ENCODE data around the gene RBM33.

RBM33 gene

GRCh38 chr7:155644971-155645509 lies 579 bp downstream of the RBM33 start (continued):
- TF ChIP-seq ZNF148 (tag by site-specific recombination; IDR thresholded peaks at IDR 0.05; ENCODE audit: borderline replicate concordance) (no peak), ZNF549 (tag by site-specific recombination; IDR thresholded peaks at IDR 0.05) (no peak), ZNF202 (tag by site-specific recombination; IDR thresholded peaks at IDR 0.05; ENCODE audit: borderline replicate concordance) (no peak), ZNF501 (tag by site-specific recombination; IDR thresholded peaks at IDR 0.05) (peak; percentile 41; the same call in 1 of the 2 replicates), IKZF3 (tag by site-specific recombination; IDR thresholded peaks at IDR 0.05) (no peak), TRIM28 (IDR thresholded peaks at IDR 0.05; ENCODE audit: borderline replicate concordance, low read length) (no peak), ZNF747 (tag by site-specific recombination; IDR thresholded peaks at IDR 0.05) (no peak), ZNF239 (tag by site-specific recombination; IDR thresholded peaks at IDR 0.05) (no peak), ZBTB17 (tag by site-specific recombination; IDR thresholded peaks at IDR 0.05) (peak; percentile 30; the same call in 1 of the 2 replicates), CTCF (tag by site-specific recombination; IDR thresholded peaks at IDR 0.05) (peak; percentile 66), HOXA7 (CRISPR knock-in tag; IDR thresholded peaks at IDR 0.05; ENCODE audit: borderline replicate concordance) (no peak), ZNF121 (tag by site-specific recombination; IDR thresholded peaks at IDR 0.05) (0 out of 2 replicates have a peak, but pooled peaks have one; percentile 20), OVOL3 (tag by site-specific recombination; IDR thresholded peaks at IDR 0.05) (no peak), ELK4 (IDR thresholded peaks at IDR 0.05; ENCODE audit: borderline replicate concordance, low read depth, low read length) (no peak), ZSCAN30 (tag by site-specific recombination; IDR thresholded peaks at IDR 0.05) (no peak), YY1 (tag by site-specific recombination; IDR thresholded peaks at IDR 0.05) (no peak), ZSCAN4 (tag by site-specific recombination; IDR thresholded peaks at IDR 0.05) (no peak), PRDM2 (tag by site-specific recombination; IDR thresholded peaks at IDR 0.05; ENCODE audit: borderline replicate concordance) (no peak), SETDB1 (IDR thresholded peaks at IDR 0.05; ENCODE audit: insufficient read length, low read length) (no peak), ZNF529 (tag by site-specific recombination; IDR thresholded peaks at IDR 0.05; ENCODE audit: insufficient replicate concordance) (no peak), ZNF37A (tag by site-specific recombination; IDR thresholded peaks at IDR 0.05) (no peak), ZFHX2 (tag by site-specific recombination; conservative IDR thresholded peaks at IDR 0.05) (peak; percentile 71), HOXC10 (CRISPR knock-in tag; IDR thresholded peaks at IDR 0.05) (no peak), SCRT2 (tag by site-specific recombination; IDR thresholded peaks at IDR 0.05) (no peak), ZNF416 (tag by site-specific recombination; IDR thresholded peaks at IDR 0.05) (no peak), ZBTB8A (tag by site-specific recombination; IDR thresholded peaks at IDR 0.05) (no peak), ZXDB (tag by site-specific recombination; IDR thresholded peaks at IDR 0.05) (0 out of 2 replicates have a peak, but pooled peaks have one; percentile 7), ZNF600 (tag by site-specific recombination; IDR thresholded peaks at IDR 0.05) (peak; percentile 80), ZNF366 (tag by site-specific recombination; conservative IDR thresholded peaks at IDR 0.05) (peak; percentile 59; the same call in 1 of the 2 replicates)
